ENCODE measurements around the gene NCK2. TPM values are rescaled to one million over a fixed set of nuclear protein-coding genes. Genes with fewer than 3 reads are reported as not detected.

The NCK2 gene
- total RNA-seq, 1 experiment from 2014 or later = 26.7 TPM

DNA sequence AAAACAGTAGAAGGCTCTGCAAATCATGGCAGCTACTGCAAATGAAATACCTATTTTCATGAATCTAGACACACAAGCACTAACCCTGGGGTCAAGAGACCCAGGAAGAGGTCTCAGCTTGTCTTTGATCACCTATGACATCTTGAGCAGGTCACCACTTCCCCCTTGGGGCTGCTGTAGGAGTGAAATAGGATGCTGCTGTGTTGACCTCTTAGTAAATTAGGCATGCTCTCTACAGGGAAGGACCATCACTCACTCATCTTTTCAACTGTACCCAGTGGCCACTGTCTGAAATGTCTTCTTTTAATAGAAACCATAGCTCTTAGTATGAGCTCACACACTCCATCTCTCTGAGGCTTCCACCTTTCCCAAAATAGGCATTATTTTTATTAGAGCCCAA, 83.8 kb downstream of the NCK2 start:
- POLR2A ChIA-PET = no interaction called here
- TF ChIP-seq CEBPB (IDR thresholded peaks at IDR 0.05; ENCODE audit: low read depth) (no peak), ZFX (IDR thresholded peaks at IDR 0.05) (no peak), EZH2 (IDR thresholded peaks at IDR 0.05) (no peak), TCF7L2 (IDR thresholded peaks at IDR 0.05; ENCODE audit: borderline replicate concordance, extremely low read depth, insufficient read depth, insufficient read length) (no peak), SRF (IDR thresholded peaks at IDR 0.05; ENCODE audit: low read depth) (no peak), SIN3A (IDR thresholded peaks at IDR 0.05; ENCODE audit: low read depth) (no peak), FOSL1 (IDR thresholded peaks at IDR 0.05; ENCODE audit: low read depth) (no peak), EZH2phosphoT487 (IDR thresholded peaks at IDR 0.05; ENCODE audit: borderline replicate concordance) (no peak), EGR1 (IDR thresholded peaks at IDR 0.05; ENCODE audit: low read depth) (no peak), ZNF274 (IDR thresholded peaks at IDR 0.05; ENCODE audit: low read depth, low read length) (no peak), POLR2AphosphoS5 (IDR thresholded peaks at IDR 0.05; ENCODE audit: low read depth, low read length) (no peak), SP1 (IDR thresholded peaks at IDR 0.05; ENCODE audit: low read depth) (no peak)
- TF ChIP-seq, protein P1, sequence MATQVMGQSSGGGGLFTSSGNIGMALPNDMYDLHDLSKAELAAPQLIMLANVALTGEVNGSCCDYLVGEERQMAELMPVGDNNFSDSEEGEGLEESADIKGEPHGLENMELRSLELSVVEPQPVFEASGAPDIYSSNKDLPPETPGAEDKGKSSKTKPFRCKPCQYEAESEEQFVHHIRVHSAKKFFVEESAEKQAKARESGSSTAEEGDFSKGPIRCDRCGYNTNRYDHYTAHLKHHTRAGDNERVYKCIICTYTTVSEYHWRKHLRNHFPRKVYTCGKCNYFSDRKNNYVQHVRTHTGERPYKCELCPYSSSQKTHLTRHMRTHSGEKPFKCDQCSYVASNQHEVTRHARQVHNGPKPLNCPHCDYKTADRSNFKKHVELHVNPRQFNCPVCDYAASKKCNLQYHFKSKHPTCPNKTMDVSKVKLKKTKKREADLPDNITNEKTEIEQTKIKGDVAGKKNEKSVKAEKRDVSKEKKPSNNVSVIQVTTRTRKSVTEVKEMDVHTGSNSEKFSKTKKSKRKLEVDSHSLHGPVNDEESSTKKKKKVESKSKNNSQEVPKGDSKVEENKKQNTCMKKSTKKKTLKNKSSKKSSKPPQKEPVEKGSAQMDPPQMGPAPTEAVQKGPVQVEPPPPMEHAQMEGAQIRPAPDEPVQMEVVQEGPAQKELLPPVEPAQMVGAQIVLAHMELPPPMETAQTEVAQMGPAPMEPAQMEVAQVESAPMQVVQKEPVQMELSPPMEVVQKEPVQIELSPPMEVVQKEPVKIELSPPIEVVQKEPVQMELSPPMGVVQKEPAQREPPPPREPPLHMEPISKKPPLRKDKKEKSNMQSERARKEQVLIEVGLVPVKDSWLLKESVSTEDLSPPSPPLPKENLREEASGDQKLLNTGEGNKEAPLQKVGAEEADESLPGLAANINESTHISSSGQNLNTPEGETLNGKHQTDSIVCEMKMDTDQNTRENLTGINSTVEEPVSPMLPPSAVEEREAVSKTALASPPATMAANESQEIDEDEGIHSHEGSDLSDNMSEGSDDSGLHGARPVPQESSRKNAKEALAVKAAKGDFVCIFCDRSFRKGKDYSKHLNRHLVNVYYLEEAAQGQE (IDR thresholded peaks at IDR 0.05; ENCODE audit: low read depth) = no peak
- peaks cover 15% of the 10 kb centered on the region for H3K79me2 ChIP-seq (ENCODE audit: insufficient read depth, low read length)
- no peak overlapping the region for H2AFZ ChIP-seq (ENCODE audit: low read depth, low read length, poor library complexity, severe bottlenecking)
- H3K27me3 ChIP-seq (ENCODE audit: insufficient read depth, low read length) = no peaks in the 10 kb centered on the region
- CTCF ChIA-PET = no interaction called here
- H3K4me3 ChIP-seq (replicated peaks in 1 of 2; ENCODE audit: low read depth in 1 of 2, low read length in 2 of 2) = no peak overlapping the region
- ATAC-seq = no peak
- H3K27ac ChIP-seq (ENCODE audit: low read depth, low read length) = no peak overlapping the region
- H3K9me2 ChIP-seq (ENCODE audit: insufficient read depth) = no peaks in the 10 kb centered on the region
- no peaks in the 10 kb centered on the region for H3K9me3 ChIP-seq (ENCODE audit: control insufficient read depth in 1 of 2, insufficient read depth in 1 of 2, low read depth in 1 of 2, low read length in 2 of 2)
- RAD21 ChIA-PET (ENCODE audit: low non-redundant PET in 1 of 2, low total read pairs in 2 of 2, uncharacterized antibody in 2 of 2, unreplicated experiment in 2 of 2) = no interaction called here
- H3K4me2 ChIP-seq (ENCODE audit: low read length) = no peak overlapping the region
- BruUV-seq (replicated peaks) = no TSS peak
- peaks cover 5% of the 10 kb centered on the region; the same call in 1 of the 2 replicates for H4K20me1 ChIP-seq (ENCODE audit: insufficient read depth)
- no peak for DNase-seq (ENCODE audit: low read depth, low spot score)
- no peak overlapping the region for H3K9ac ChIP-seq (ENCODE audit: low read length)
- no peaks in the 10 kb centered on the region for H3K36me3 ChIP-seq (ENCODE audit: control insufficient read depth in 1 of 2, insufficient read depth in 2 of 2, low read length in 2 of 2)
- intact Hi-C loops (cut with micrococcal nuclease) = no loop called here
- no peaks in the 10 kb centered on the region for H3K4me1 ChIP-seq (ENCODE audit: control insufficient read depth in 1 of 2, insufficient read depth in 2 of 2, low read length in 2 of 2)
